Upper lobe of right lung (tissue), 1 donor: ENCODE measurements around the gene DNAJC17. TPM values are rescaled to one million over a fixed set of nuclear protein-coding genes. Genes with fewer than 3 reads are reported as not detected.

Experiments used
- ATAC-seq: fragments of 200-7000 bp; cut with Tn5 transposase; one replicate; pipeline ENCODE4 v1.9.1; 2020; ENCODE audit warnings: mild to moderate bottlenecking, moderate library complexity
- DNase-seq: peaks from one replicate; pipeline ENCODE4 v3.0.0-alpha.2; 2020
- H3K27ac ChIP-seq: fragments of 200-600 bp; one replicate; pipeline ENCODE4 v1.8.0; 2022
- H3K27me3 ChIP-seq: fragments of 200-600 bp; one replicate; pipeline ENCODE4 v1.8.0; 2022; ENCODE audit warnings: mild to moderate bottlenecking
- H3K36me3 ChIP-seq: fragments of 200-600 bp; one replicate; pipeline ENCODE4 v1.8.0; 2022
- H3K4me1 ChIP-seq: fragments of 200-600 bp; one replicate; pipeline ENCODE4 v1.8.0; 2022
- H3K4me3 ChIP-seq: fragments of 200-600 bp; one replicate; pipeline ENCODE4 v1.8.0; 2022; ENCODE audit warnings: mild to moderate bottlenecking
- H3K9me3 ChIP-seq: fragments of 200-600 bp; one replicate; pipeline ENCODE4 v1.8.0; 2022
- CTCF ChIP-seq: fragments of 200-600 bp; IDR thresholded peaks from one replicate; pipeline ENCODE4 v1.8.0; 2022; ENCODE audit warnings: antibody characterized with exemption
- intact Hi-C: fragments of 100-400 bp; cut with DNase I; formaldehyde crosslinking; loops from one replicate; pipeline ENCODE4 v1.11.0; 2022
- total RNA-seq: library from RNA; stranded (reverse); fragmentation: NEBNext Ultra II Directional; extraction: Animal tissue kit (Norgen Biotek cat#: 25700); gene quantifications from one replicate; pipeline ENCODE4 v1.2.1, GENCODE V29; 2021
- donor health status: DM: no; HTN: yes; CAD: no; lungs with severe emphysema.

The DNAJC17 gene
- total RNA-seq, 1 donor from 2014 or later, result 30.7 TPM

- H3K36me3 ChIP-seq, result peaks cover 34% of the 10 kb centered on the region
- H3K4me3 ChIP-seq, result no peak overlapping the region
- DNase-seq (no peak), ATAC-seq (no peak)
- intact Hi-C loops, result no loop called here
- no peak for TF ChIP-seq CTCF
- no peaks in the 10 kb centered on the region for H3K9me3 ChIP-seq
- no peaks in the 10 kb centered on the region for H3K27me3 ChIP-seq
- no peak overlapping the region for H3K27ac ChIP-seq
- peaks cover 8% of the 10 kb centered on the region for H3K4me1 ChIP-seq
These were observed 45.3 kb upstream of the DNAJC17 start for GRCh38 chr15:40852529-40852928.

DNA sequence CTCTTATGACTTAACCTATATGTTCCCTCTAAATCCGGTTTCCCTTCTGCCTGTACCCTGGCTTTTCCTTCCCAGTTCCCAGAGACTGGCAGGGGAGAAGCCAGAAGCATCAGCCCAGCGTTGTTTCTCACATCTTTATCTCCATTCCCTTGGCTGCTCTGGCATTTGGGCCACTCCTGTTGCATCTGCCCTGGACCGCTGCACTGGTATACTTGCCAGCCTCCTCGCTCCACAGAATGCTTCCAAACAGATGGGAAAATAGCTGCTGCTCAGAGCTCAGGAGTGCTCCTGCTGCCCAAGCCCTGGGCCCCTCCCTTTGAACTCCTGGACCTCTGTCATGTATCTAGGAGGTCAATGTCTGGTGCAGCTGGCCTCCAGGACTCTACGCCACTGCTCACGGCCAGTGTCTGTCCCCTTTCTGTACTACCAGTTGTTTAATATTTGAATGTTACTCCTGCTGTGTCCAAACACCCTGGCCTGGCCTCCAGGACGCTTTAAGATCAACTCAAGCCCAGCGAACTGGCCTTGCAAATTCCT is 43.4 kb upstream of the DNAJC17 start:
- no peak for TF ChIP-seq CTCF
- DNase-seq, result no peak
- no peak for ATAC-seq
- H3K27me3 ChIP-seq, result no peaks in the 10 kb centered on the region
- peaks cover 26% of the 10 kb centered on the region for H3K36me3 ChIP-seq
- peaks cover 23% of the 10 kb centered on the region for H3K4me1 ChIP-seq
- H3K4me3 ChIP-seq, result no peak overlapping the region
- H3K27ac ChIP-seq, result no peak overlapping the region
- intact Hi-C loops, result no loop called here
- no peaks in the 10 kb centered on the region for H3K9me3 ChIP-seq

DNA sequence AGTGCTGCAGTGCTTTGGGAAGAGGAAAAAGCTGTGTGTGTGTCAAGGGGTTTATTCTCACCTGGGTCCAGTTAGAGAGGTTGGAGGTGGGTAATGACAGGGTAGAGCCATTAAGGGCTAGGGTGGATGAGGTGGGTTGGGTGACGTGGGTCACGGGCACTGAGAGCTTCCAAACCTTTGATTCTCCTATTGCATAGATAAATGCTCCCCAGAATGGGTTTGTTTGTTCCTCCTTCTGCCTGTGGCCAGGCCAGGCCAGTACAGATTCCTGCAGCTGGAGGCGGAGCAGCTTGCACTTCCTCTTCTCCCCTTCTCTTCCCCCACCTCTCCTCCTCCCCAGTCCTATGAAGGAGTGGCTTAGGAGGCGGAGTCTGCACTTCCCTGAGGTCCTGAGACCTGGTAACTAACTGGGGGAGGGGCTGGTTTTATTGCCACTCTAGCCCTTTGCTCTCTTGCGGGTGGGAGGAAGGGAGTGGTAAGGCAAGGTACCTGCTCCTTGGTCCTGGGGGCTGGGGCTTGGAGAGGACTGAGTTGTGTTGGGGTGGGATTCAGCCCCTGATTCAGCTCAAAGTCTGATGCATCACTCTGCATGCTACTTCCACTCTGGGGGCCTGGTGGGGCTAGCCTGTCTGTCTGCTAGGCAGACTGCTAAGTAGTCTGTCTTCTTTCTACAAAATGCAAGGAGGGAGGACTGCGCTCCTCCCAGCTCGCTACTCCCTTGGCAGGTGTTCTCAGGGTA is 40.1 kb upstream of the DNAJC17 start:
- no peaks in the 10 kb centered on the region for H3K9me3 ChIP-seq
- H3K27me3 ChIP-seq, result peaks cover 6% of the 10 kb centered on the region
- H3K4me1 ChIP-seq, result peaks cover 31% of the 10 kb centered on the region
- no peaks in the 10 kb centered on the region for H3K36me3 ChIP-seq
- H3K27ac ChIP-seq, result peak overlapping the region; percentile 83
- H3K4me3 ChIP-seq, result peak overlapping the region; percentile 70
- TF ChIP-seq CTCF, result no peak
- peak; percentile 87 for DNase-seq
- ATAC-seq, result peak; percentile 85
- intact Hi-C loops, result no loop called here

- H3K4me3 ChIP-seq, result peak overlapping the region; percentile 70
- no peaks in the 10 kb centered on the region for H3K9me3 ChIP-seq
- TF ChIP-seq CTCF, result no peak
- ATAC-seq (no peak), DNase-seq (no peak)
- peak overlapping the region; percentile 83 for H3K27ac ChIP-seq
- peaks cover 6% of the 10 kb centered on the region for H3K27me3 ChIP-seq
- peaks cover 31% of the 10 kb centered on the region for H3K4me1 ChIP-seq
- intact Hi-C loops, result no loop called here
- no peaks in the 10 kb centered on the region for H3K36me3 ChIP-seq
These were observed 39.6 kb upstream of the DNAJC17 start for GRCh38 chr15:40846841-40847222.

DNA sequence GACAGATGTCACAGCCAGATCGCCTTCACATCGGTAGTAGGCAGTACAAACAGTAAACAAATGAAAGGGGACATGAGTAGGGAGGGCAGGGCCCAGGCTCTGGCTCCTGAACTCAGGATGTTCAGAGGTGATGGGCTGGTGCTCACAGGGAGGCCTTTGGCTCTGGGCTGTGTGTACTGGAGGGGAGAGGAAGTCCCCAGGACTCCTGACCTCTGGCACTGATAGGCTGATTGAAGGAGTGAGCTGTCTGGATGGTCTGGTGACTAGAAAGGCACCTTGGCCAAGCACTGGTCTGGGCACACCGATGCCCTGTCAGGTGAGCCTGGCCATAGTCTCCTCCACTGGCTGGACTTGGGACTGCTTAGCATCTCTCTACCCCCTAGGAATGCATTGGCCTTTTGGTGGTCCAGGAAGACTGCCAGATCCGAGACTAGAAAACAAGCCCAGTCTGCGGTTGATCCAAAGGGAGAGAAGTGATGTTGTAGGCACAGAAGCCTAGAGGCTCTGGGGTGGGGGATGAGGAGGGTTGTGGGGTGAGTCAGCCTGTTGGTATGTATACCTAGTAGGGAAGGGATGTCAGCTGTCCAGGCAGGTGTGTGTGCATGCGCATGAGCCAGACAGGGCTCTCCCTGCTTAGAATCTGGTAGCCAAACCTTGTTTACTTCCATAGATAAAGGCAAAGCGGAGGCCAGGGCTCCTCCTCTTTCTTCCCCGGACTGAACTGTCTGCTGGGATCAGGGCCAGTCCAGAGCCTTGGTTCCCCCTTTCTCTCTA is 38.4 kb upstream of the DNAJC17 start:
- intact Hi-C loops, result no loop called here

More for the DNA sequence above, 38.4 kb upstream of the DNAJC17 start:
- Histone ChIP-seq H3K27me3 (peaks cover 6% of the 10 kb centered on the region), H3K4me3 (peak overlapping the region; percentile 70), H3K36me3 (no peaks in the 10 kb centered on the region), H3K9me3 (no peaks in the 10 kb centered on the region), H3K4me1 (peaks cover 31% of the 10 kb centered on the region), H3K27ac (peak overlapping the region; percentile 83)
- ATAC-seq (peak; percentile 76), DNase-seq (peak; percentile 81)
- no peak for TF ChIP-seq CTCF
